Liver (tissue), 3 donors: ENCODE data around the gene MRC1.

ENCODE experiments used
- ATF3 ChIP-seq: IDR thresholded peaks from 2 replicates; pipeline ENCODE4 v1.6.1; 2016; ENCODE audit warnings: antibody characterized with exemption
- CTCF ChIP-seq: fragments of 150-350 bp; IDR thresholded peaks from 2 replicates; pipeline ENCODE4 v1.5.1; 2017; ENCODE audit warnings: improper control_type of control experiment, low read depth, low read length; ENCODE audit not compliant: missing input control
- EGR1 ChIP-seq, 2 donors: IDR thresholded peaks; 2 replicates each; pipeline ENCODE4 v1.6.1; 2016 to 2018; ENCODE audit warnings: antibody characterized with exemption in 2 of 2, low read depth in 2 of 2
- FOXA1 ChIP-seq: IDR thresholded peaks from 2 replicates; pipeline ENCODE4 v1.6.1; 2016; ENCODE audit warnings: antibody characterized with exemption
- GABPA ChIP-seq, 2 donors: IDR thresholded peaks in 1 of 2; conservative IDR thresholded peaks in 1 of 2; 2 replicates each; pipeline ENCODE4 v1.6.1; 2016; ENCODE audit warnings: antibody characterized with exemption in 2 of 2, mild to moderate bottlenecking in 1 of 2, moderate library complexity in 1 of 2
- RAD21 ChIP-seq, 2 donors: IDR thresholded peaks; 2 replicates each; pipeline ENCODE4 v1.6.1; 2016; ENCODE audit warnings: antibody characterized with exemption in 2 of 2, mild to moderate bottlenecking in 2 of 2
- REST ChIP-seq: IDR thresholded peaks from 2 replicates; pipeline ENCODE4 v1.6.1; 2016; ENCODE audit warnings: antibody characterized with exemption, mild to moderate bottlenecking
- RXRA ChIP-seq, 2 donors: IDR thresholded peaks; 2 replicates each; pipeline ENCODE4 v1.6.1; 2017 to 2018; ENCODE audit warnings: antibody characterized with exemption in 2 of 2, mild to moderate bottlenecking in 1 of 2
- SP1 ChIP-seq: IDR thresholded peaks from 2 replicates; pipeline ENCODE4 v1.6.1; 2018; ENCODE audit warnings: antibody characterized with exemption, mild to moderate bottlenecking
- TAF1 ChIP-seq: conservative IDR thresholded peaks from 2 replicates; pipeline ENCODE4 v1.6.1; 2016; ENCODE audit warnings: antibody characterized with exemption, mild to moderate bottlenecking
- ZBTB33 ChIP-seq: IDR thresholded peaks from 2 replicates; pipeline ENCODE4 v1.6.1; 2016; ENCODE audit warnings: antibody characterized with exemption
- donor health status: healthy.
- donor health status: healthy.

GRCh38 chr10:17831896-17832295 is 22.7 kb downstream of the MRC1 start:
- TF ChIP-seq CTCF: no peak
- TF ChIP-seq TAF1: no peak
- TF ChIP-seq FOXA1: no peak
- TF ChIP-seq EGR1 (IDR thresholded peaks at IDR 0.05; ENCODE audit: low read depth in 2 of 2): no peak
- TF ChIP-seq REST: no peak
- no peak for TF ChIP-seq GABPA (IDR thresholded peaks at IDR 0.05 in 1 of 2, conservative IDR thresholded peaks at IDR 0.05 in 1 of 2)
- no peak for TF ChIP-seq ATF3
- no peak for TF ChIP-seq SP1
- TF ChIP-seq RAD21 (IDR thresholded peaks at IDR 0.05): no peak
- TF ChIP-seq RXRA (IDR thresholded peaks at IDR 0.05): no peak
- no peak for TF ChIP-seq ZBTB33
